ENCODE measurements around the gene SNTG2. TPM values are rescaled to one million over a fixed set of nuclear protein-coding genes. Genes with fewer than 3 reads are reported as not detected.

SNTG2 gene
- total and polyA plus RNA-seq, 2 donors (not counting 3 experiments of a cell fraction or from before 2014, with no cell fraction given), result not detected

- no peak overlapping the region for H3K4me2 ChIP-seq (ENCODE audit: insufficient read depth, low read length)
- H2AFZ ChIP-seq (ENCODE audit: low read depth, low read length), result no peak overlapping the region
- intact Hi-C loops (cut with micrococcal nuclease), result no loop called here
- TF ChIP-seq EZH2 (IDR thresholded peaks at IDR 0.05; ENCODE audit: borderline replicate concordance, low read depth, low read length, severe bottlenecking) (no peak), POLR2AphosphoS5 (IDR thresholded peaks at IDR 0.05; ENCODE audit: insufficient read depth, low read depth, low read length) (no peak), POLR2A (IDR thresholded peaks at IDR 0.05; ENCODE audit: low read depth, low read length) (no peak), FOS (IDR thresholded peaks at IDR 0.05; ENCODE audit: borderline replicate concordance, insufficient read depth, low read length) (no peak), MYC (IDR thresholded peaks at IDR 0.05; ENCODE audit: low read depth, low read length) (no peak), CTCF (IDR thresholded peaks at IDR 0.05; ENCODE audit: extremely low read depth in 1 of 2, insufficient read depth in 1 of 2, low read depth in 1 of 2, low read length in 2 of 2) (no peak), JUN (IDR thresholded peaks at IDR 0.05; ENCODE audit: borderline replicate concordance, insufficient read depth, insufficient read length, low read depth) (no peak), GATA2 (IDR thresholded peaks at IDR 0.05; ENCODE audit: insufficient read depth, insufficient read length, low read depth, low read length) (no peak), MAX (IDR thresholded peaks at IDR 0.05; ENCODE audit: insufficient read depth, insufficient read length) (no peak)
- no peaks in the 10 kb centered on the region for H3K36me3 ChIP-seq (ENCODE audit: control insufficient read depth in 2 of 2, extremely low read depth in 1 of 2, insufficient read depth in 2 of 2, low read length in 2 of 2)
- H3K79me2 ChIP-seq (ENCODE audit: control insufficient read depth, insufficient read depth, low read length), result no peaks in the 10 kb centered on the region
- H3K4me3 ChIP-seq (replicated peaks in 1 of 3; ENCODE audit: insufficient read depth in 1 of 3, low read depth in 1 of 3, low read length in 3 of 3), result no peak overlapping the region
- no peaks in the 10 kb centered on the region for H3K9me1 ChIP-seq (replicated peaks; ENCODE audit: control insufficient read depth, extremely low read depth, insufficient read depth, low read length)
- H3K27ac ChIP-seq (ENCODE audit: insufficient read depth, low read depth, low read length), result no peak overlapping the region
- CTCF ChIA-PET, result no interaction called here
- dilution Hi-C loops (cut with MboI; ENCODE audit: extremely low pct_ligation_motif_present, low sequenced_read_pairs), result no loop called here
- H3K9ac ChIP-seq (replicated peaks; ENCODE audit: extremely low read depth, insufficient read depth, low read length), result no peak overlapping the region
- no TSS peak for BruUV-seq (replicated peaks)
- DNase-seq (ENCODE audit: low read depth, low spot score) (no peak), FAIRE-seq (no peak)
- H3K27me3 ChIP-seq (ENCODE audit: control insufficient read depth in 2 of 2, insufficient read depth in 2 of 2, low read length in 2 of 2), result no peaks in the 10 kb centered on the region
- POLR2A ChIA-PET, result no interaction called here
- H3K9me3 ChIP-seq (replicated peaks; ENCODE audit: control insufficient read depth, insufficient read depth, low read length), result no peaks in the 10 kb centered on the region
- no peaks in the 10 kb centered on the region for H3K4me1 ChIP-seq (ENCODE audit: control insufficient read depth, extremely low read depth, insufficient read depth, low read length)
- no peaks in the 10 kb centered on the region for H4K20me1 ChIP-seq (replicated peaks; ENCODE audit: control insufficient read depth, extremely low read depth, insufficient read depth, low read length)
Observed at GRCh38 chr2:1203772-1204171, 253.1 kb downstream of the SNTG2 start.
